IPS DF 6.9 (cell line): Measurements from ENCODE around the gene CCDC8.
A peak's percentile ranks its signal among the peaks of the same experiment; 100 is the strongest.
"Not testable (repeated sequence)": the region's sequence is repeated elsewhere in the genome, so short reads cannot be mapped to it uniquely, and the experiment has no call there.

Source experiments
- DNase-seq: peaks from one replicate; pipeline ENCODE4 v3.0.0-alpha.2; 2013; ENCODE audit warnings: low read depth, low spot score
- H3K27ac ChIP-seq: one replicate; pipeline ENCODE4 v1.5.1; 2013; ENCODE audit warnings: low read length, control low read depth
- H3K27me3 ChIP-seq: 2 replicates; pipeline ENCODE4 v1.6.1; 2013; ENCODE audit warnings: mild to moderate bottlenecking, low read length; ENCODE audit not compliant: control insufficient read depth, insufficient read depth
- H3K36me3 ChIP-seq: 2 replicates; pipeline ENCODE4 v1.6.1; 2013; ENCODE audit warnings: low read length; ENCODE audit not compliant: control insufficient read depth, insufficient read depth
- H3K4me1 ChIP-seq: 2 replicates; pipeline ENCODE4 v1.6.1; 2013; ENCODE audit warnings: low read length; ENCODE audit not compliant: control insufficient read depth, insufficient read depth
- H3K4me3 ChIP-seq: 2 replicates; pipeline ENCODE4 v1.5.1; 2013; ENCODE audit warnings: mild to moderate bottlenecking, low read length
- H3K9me3 ChIP-seq: 2 replicates; pipeline ENCODE4 v1.6.1; 2013; ENCODE audit warnings: low read length, inconsistent platforms; ENCODE audit not compliant: control insufficient read depth, insufficient read depth
- WGBS: extraction: QIAGEN DNeasy Blood & Tissue Kit; methylation state at CpG from one replicate; pipeline ENCODE4 v1.1.7; 2013; ENCODE audit warnings: mixed read lengths, missing lambda C conversion rate; ENCODE audit not compliant: insufficient read length, insufficient coverage; 5-methylcytosine and 5-hydroxymethylcytosine counted together

CCDC8 gene

GRCh38 chr19:46381756-46382345, 31.5 kb downstream of the CCDC8 start:
- no peaks in the 10 kb centered on the region for H3K27me3 ChIP-seq
- WGBS = no CpG with 5 or more reads among the region's 15 CpGs
- H3K27ac ChIP-seq = no peak overlapping the region
- peaks cover 16% of the 10 kb centered on the region for H3K36me3 ChIP-seq
- no peak overlapping the region for H3K4me3 ChIP-seq
- no peaks in the 10 kb centered on the region for H3K4me1 ChIP-seq
- no peak for DNase-seq
- H3K9me3 ChIP-seq = no peaks in the 10 kb centered on the region

- no CpG with 5 or more reads among the region's 2 CpGs for WGBS
- Histone ChIP-seq H3K9me3 (no peaks in the 10 kb centered on the region), H3K27me3 (no peaks in the 10 kb centered on the region), H3K4me3 (no peak overlapping the region), H3K36me3 (peaks cover 19% of the 10 kb centered on the region), H3K4me1 (no peaks in the 10 kb centered on the region), H3K27ac (no peak overlapping the region)
- DNase-seq = no peak
Observed at GRCh38 chr19:46381346-46381745, 32.0 kb downstream of the CCDC8 start.

- H3K9me3 ChIP-seq = no peaks in the 10 kb centered on the region
- no peak for DNase-seq
- H3K27ac ChIP-seq = no peak overlapping the region
- no peaks in the 10 kb centered on the region for H3K4me1 ChIP-seq
- no peak overlapping the region for H3K4me3 ChIP-seq
- WGBS = no CpG with 5 or more reads among the region's 2 CpGs
- peaks cover 21% of the 10 kb centered on the region for H3K36me3 ChIP-seq
- H3K27me3 ChIP-seq = no peaks in the 10 kb centered on the region
Observed at GRCh38 chr19:46380690-46381089, 32.7 kb downstream of the CCDC8 start.

DNA sequence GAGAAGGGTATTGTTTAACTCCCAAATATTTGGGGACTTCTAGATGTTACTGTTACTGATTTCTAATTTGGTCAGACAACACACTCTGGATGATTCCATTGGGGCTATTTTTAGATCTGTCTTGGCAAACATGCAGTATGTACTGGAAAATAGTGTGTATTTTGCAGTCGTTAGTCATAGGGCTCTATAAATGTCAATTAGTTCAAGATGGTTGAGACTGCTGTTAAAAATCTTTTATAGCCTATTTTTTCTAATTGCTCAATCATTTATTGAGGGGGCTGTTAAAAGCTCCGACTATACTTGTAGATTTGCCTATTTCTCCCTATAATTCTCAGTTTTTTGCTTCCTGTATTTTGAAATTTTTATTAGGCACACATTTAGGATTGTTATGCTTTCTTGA, 35.1 kb downstream of the CCDC8 start:
- peaks cover 9% of the 10 kb centered on the region for H3K4me1 ChIP-seq
- H3K4me3 ChIP-seq = no peak overlapping the region
- no CpG with 5 or more reads among the region's 2 CpGs for WGBS
- H3K27me3 ChIP-seq = no peaks in the 10 kb centered on the region
- no peaks in the 10 kb centered on the region for H3K9me3 ChIP-seq
- peaks cover 11% of the 10 kb centered on the region for H3K36me3 ChIP-seq
- DNase-seq = no peak
- H3K27ac ChIP-seq = no peak overlapping the region

DNA sequence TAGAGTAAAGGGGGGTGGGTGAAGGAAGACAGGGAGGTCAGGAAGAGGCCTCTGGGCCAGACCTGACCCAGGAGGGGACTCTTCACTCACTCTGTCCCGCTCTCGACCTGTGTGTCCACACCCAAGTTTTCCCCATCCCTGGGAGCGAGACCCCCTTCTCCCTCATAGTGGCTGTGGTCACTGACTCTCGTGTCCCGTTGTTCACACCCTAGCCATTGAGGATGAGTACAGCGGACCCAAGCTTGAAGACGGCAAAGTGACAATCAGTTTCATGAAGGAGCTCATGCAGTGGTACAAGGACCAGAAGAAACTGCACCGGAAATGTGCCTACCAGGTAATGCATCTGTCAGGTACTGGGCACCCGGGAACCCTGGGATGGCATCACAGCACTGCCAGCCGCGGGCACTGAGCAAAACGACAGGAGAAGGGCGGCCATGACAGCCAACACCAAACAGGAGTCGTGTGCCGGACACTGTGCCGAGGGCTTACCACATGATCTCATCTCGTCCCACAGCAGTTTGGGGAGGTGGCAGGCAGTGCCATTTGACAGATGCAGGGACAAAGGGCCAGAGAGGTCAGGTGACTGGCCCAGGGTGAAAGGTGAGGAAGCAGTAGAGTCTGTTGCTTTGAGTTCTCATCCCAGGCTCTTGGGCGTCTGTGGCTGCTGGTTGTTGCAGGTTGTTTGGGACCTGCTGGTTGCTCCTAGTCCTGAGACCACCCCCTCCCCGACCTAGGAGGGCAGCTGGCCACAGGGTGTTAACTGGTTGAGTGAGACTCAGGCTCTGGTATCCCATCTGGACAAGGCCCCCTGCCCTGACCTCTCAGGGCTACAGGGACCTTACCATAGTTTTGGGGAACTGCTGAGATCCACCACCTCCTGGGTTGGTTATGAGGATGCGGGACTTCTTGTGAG, 36.9 kb downstream of the CCDC8 start:
- Histone ChIP-seq H3K27ac (no peak overlapping the region), H3K27me3 (no peaks in the 10 kb centered on the region), H3K4me1 (peaks cover 13% of the 10 kb centered on the region), H3K36me3 (peaks cover 11% of the 10 kb centered on the region), H3K9me3 (no peaks in the 10 kb centered on the region), H3K4me3 (no peak overlapping the region)
- no CpG with 5 or more reads among the region's 20 CpGs for WGBS
- DNase-seq = no peak

DNA sequence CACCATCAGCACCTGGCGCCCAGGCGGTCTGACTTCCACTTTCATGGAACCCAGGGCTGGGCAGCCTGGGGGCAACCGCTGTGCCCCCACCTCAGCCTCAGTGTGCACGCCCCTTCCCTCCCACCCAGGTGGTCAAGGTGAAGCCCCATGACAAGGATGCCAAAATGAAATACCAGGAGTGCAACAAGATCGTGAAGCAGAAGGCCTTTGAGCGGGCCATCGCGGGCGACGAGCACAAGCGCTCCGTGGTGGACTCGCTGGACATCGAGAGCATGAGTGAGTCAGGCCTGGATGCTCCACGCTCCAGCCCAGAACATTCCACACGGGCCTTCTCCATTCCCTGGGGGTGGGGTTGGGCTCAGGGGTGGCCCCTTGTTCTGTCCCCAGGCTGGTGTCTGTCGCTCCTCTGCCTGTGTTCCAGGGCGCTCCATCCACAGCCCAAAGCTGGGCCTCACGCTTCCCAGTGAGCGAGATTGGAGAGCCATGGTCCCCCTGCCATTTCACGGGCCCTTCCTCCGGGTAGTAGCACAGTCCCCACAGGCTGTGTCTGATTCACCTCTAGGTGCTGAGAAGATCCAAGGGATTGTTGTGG, 37.8 kb downstream of the CCDC8 start:
- not testable (repeated sequence) for DNase-seq, H3K9me3 ChIP-seq, H3K27me3 ChIP-seq, H3K27ac ChIP-seq, H3K4me3 ChIP-seq
- Histone ChIP-seq H3K36me3 (peaks cover 11% of the 10 kb centered on the region), H3K4me1 (peaks cover 13% of the 10 kb centered on the region)
- WGBS = no CpG with 5 or more reads among the region's 22 CpGs

DNA sequence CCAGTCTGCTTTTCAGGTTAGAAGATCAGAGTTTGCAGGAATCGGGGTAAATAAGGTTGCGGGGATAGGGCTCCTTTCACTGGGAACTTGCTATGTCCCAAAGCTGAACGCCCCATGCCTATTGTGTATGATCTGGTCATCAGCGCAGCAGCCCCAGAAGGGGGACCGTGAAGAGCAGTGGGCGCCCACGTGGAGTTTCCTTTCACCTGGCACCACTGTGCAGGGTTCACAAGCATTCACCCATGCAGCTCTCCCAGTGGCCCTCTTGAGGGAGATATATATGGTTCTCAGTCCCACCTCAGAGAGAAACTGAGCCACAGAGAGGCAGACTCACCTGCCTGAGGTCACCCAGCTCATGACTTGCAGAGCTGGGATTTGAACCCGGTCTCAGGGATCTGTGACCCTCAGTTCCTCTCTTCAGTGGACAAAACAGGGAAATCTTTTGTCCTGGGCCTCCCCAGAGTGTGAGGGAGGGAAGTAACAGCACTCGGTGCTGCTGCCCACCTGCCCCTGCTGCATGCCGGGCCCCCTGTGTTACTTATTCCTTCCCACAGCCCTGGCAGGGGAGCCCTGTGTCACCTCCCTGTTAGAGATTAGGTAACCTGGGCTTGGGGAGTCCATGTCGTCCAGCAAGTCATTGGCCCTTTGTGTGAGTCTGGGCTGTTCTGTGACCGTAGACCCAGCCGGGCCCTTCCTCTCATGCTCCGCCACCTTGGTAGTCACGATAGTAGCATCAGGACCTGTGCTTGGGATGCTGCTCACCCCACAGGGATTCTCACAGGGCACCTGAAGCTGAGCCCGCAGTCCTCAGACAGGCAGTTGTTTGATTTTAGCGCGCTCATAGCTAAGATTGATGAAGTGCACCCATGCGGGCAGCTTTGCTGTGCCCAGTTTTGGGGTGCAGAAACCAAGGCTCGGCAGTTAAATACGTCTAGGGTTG, 38.6 kb downstream of the CCDC8 start:
- H3K4me3 ChIP-seq = no peak overlapping the region
- no peaks in the 10 kb centered on the region for H3K27me3 ChIP-seq
- H3K27ac ChIP-seq = no peak overlapping the region
- no peak for DNase-seq
- H3K9me3 ChIP-seq = no peaks in the 10 kb centered on the region
- WGBS = no CpG with 5 or more reads among the region's 21 CpGs
- peaks cover 13% of the 10 kb centered on the region for H3K4me1 ChIP-seq
- H3K36me3 ChIP-seq = peaks cover 11% of the 10 kb centered on the region

- no peak overlapping the region for H3K27ac ChIP-seq
- peaks cover 11% of the 10 kb centered on the region for H3K36me3 ChIP-seq
- no peak for DNase-seq
- H3K4me1 ChIP-seq = peaks cover 13% of the 10 kb centered on the region
- WGBS = no CpG with 5 or more reads among the region's 17 CpGs
- no peak overlapping the region for H3K4me3 ChIP-seq
- H3K27me3 ChIP-seq = no peaks in the 10 kb centered on the region
- H3K9me3 ChIP-seq = no peaks in the 10 kb centered on the region
Observed at GRCh38 chr19:46373491-46374359, 39.6 kb downstream of the CCDC8 start.

DNA sequence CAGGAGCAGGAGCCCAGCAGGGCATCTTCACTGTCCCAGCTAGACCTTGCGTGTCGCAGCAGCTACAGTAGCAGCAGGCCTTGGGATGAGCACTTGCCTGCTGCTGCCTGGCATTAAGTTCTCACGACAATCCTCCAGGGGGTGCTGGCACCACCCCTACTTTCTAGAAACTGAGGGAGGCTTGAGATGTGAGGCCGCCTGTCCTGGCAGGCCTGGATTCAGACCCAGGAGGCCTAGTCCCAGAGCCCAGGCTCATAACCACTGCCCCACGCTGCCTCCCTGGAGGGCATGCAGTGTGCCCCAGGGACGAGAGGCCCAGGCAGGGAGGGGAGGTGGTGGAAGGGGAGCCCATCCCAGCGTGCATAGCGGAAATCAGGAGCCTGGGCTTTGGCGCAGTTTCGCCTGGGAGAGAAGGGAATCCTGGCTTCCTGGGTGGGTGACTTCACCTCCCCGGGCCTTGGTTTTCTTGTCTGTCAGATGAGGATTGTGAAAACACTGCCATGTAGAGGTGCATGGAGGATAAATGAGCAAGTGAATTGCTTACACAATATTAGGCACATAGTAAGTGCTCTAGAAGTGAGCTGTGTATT, 40.4 kb downstream of the CCDC8 start:
- peaks cover 13% of the 10 kb centered on the region for H3K4me1 ChIP-seq
- no peak overlapping the region for H3K4me3 ChIP-seq
- no CpG with 5 or more reads among the region's 11 CpGs for WGBS
- H3K36me3 ChIP-seq = peaks cover 11% of the 10 kb centered on the region
- H3K27me3 ChIP-seq = no peaks in the 10 kb centered on the region
- H3K27ac ChIP-seq = peak overlapping the region; percentile 23
- DNase-seq = peak; percentile 41
- H3K9me3 ChIP-seq = no peaks in the 10 kb centered on the region
